Coronary artery (tissue), 2 donors: ENCODE results near the gene BARHL2.
A peak's percentile ranks its signal among the peaks of the same experiment; 100 is the strongest.

Source experiments
- DNase-seq: peaks from one replicate; pipeline ENCODE4 v3.0.0-alpha.2; 2017; ENCODE audit warnings: low spot score
- H3K27ac ChIP-seq, 2 donors: fragments of 200-600 bp; sonication (generic); one replicate each; pipeline ENCODE4 v1.5.1; 2016 to 2019
- H3K4me3 ChIP-seq: fragments of 200-600 bp; sonication (generic); 2 replicates; pipeline ENCODE4 v1.5.1; 2016; ENCODE audit warnings: mild to moderate bottlenecking, moderate library complexity
- CTCF ChIP-seq: fragments of 200-600 bp; sonication (generic); IDR thresholded peaks from one replicate; pipeline ENCODE4 v1.5.1; 2019; ENCODE audit warnings: antibody characterized with exemption

Gene BARHL2

GRCh38 chr1:90748668-90749067 lies 31.6 kb upstream of the BARHL2 start:
- H3K27ac ChIP-seq: no peak overlapping the region
- no peak overlapping the region for H3K4me3 ChIP-seq
- TF ChIP-seq CTCF: no peak
- DNase-seq: no peak

DNA sequence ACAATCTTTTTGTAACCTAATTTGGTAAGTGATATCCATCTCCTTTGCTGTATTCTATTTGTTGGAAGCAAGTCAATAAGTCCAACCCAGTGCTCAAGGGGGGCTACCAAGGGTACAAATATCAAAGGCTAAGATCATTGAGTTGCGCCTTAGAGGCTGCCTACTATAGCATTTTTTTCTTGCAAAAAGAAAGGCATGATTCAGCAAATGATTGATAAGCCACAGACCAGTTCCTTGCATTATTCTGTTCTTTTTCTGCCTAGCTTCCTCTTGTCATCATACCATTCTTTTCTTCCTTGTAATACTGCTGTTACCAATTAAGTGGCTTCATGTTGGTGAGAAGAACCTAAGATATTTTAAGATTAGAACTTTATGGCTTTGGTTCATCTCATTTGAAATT lies 29.8 kb upstream of the BARHL2 start:
- Histone ChIP-seq H3K27ac (no peak overlapping the region), H3K4me3 (no peak overlapping the region)
- no peak for DNase-seq
- no peak for TF ChIP-seq CTCF

DNA sequence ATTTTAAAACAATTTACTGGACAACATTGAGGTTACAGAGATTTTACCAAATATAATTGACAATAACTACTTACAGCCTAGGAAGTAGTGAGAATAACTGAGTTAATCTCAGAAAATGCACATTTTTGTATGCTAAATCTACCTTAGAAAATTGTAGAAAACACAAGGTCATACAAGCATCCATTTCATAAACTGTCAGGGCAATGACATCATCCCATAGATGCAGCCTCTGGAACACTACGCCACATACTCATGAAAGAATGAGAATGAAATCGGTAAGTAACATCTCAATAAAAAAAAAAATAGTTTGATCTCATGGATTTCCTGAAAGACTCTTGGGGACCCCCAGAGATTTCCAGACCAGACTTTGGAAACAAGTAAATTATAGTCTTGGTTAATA lies 28.9 kb upstream of the BARHL2 start:
- TF ChIP-seq CTCF: no peak

GRCh38 chr1:90732136-90732535 lies 15.0 kb upstream of the BARHL2 start:
- TF ChIP-seq CTCF: no peak
- DNase-seq: no peak
- Histone ChIP-seq H3K4me3 (no peak overlapping the region), H3K27ac (no peak overlapping the region)

More for the DNA sequence above, 28.9 kb upstream of the BARHL2 start:
- H3K4me3 ChIP-seq: no peak overlapping the region
- no peak for DNase-seq
- H3K27ac ChIP-seq: no peak overlapping the region

DNA sequence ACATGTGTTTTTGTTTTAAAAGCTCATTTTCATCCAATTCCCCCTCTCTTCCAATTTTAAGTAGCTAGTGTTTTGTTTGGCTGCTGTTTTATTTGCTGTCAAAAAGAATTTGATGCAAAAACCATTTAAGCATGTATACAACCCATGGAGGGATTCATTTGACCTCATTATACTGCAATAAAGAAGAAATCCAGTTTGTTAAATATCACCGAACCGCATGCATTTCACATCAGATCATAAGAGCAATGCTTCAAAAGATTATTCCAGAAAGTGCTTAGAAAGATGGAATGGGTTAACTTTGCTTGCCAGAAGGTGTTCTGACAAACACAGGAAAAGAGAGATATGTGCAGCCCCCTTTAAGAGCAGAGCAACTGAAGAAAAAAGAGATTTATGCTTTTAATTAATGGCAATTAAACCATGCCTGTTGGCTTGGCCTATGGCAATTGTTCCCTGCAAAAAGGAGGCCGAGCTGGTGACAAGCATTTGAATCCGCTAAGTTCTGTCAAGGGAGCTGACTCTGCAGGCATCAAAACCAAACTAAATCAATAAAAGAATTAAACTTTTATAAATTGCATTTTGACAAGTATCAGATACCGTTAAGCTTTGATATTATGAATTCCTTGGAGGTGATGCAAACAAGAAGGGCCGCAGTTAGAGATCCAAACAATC lies 14.4 kb upstream of the BARHL2 start:
- no peak overlapping the region for H3K4me3 ChIP-seq
- no peak for DNase-seq
- no peak for TF ChIP-seq CTCF
- no peak overlapping the region for H3K27ac ChIP-seq

- TF ChIP-seq CTCF: no peak
- no peak overlapping the region for H3K27ac ChIP-seq
- DNase-seq: no peak
- peak overlapping the region; percentile 42 for H3K4me3 ChIP-seq
These were observed 13.3 kb upstream of the BARHL2 start for GRCh38 chr1:90730243-90731022.
